ENCODE measurements around the gene ZNF385C. TPM values are rescaled to one million over a fixed set of nuclear protein-coding genes. Genes with fewer than 3 reads are reported as not detected.

The ZNF385C gene
- total RNA-seq, 1 experiment from 2014 or later = 2.8 TPM

GRCh38 chr17:42107597-42108576 lies 9.6 kb upstream of the ZNF385C start:
- H3K27me3 Mint-ChIP-seq (ENCODE audit: low read depth) = peaks cover 9% of the 10 kb centered on the region
- H3K23ac ChIP-seq (ENCODE audit: insufficient read length, low read depth, low read length) = no peak overlapping the region
- no peak overlapping the region for H3K14ac ChIP-seq (ENCODE audit: insufficient read depth, low read length)
- H3K4me3 Mint-ChIP-seq = peak overlapping the region; percentile 74 to 86
- H4K91ac ChIP-seq (ENCODE audit: insufficient read length, low read depth, low read length) = no peak overlapping the region
- TF ChIP-seq CTCF (conservative IDR thresholded peaks at IDR 0.05) = no peak
- no peak overlapping the region for H2BK20ac ChIP-seq (ENCODE audit: low read depth, low read length, poor library complexity, severe bottlenecking)
- H3K4me1 Mint-ChIP-seq = peaks cover 25 to 32% of the 10 kb centered on the region in 2 experiments
- H3K36me3 Mint-ChIP-seq (ENCODE audit: insufficient read depth in 1 of 3, low read depth in 3 of 3) = no peaks in the 10 kb centered on the region
- no peak overlapping the region for H3K4ac ChIP-seq (ENCODE audit: low read depth, low read length)
- DNase-seq = peak; percentile 99
- WGBS (ENCODE audit: extremely low coverage, insufficient read length, low lambda C conversion rate) = no CpG with 5 or more reads among the region's 51 CpGs
- no peak overlapping the region for H2BK12ac ChIP-seq (ENCODE audit: insufficient read length, low read depth, low read length)
- H4K5ac ChIP-seq (ENCODE audit: insufficient read length, low read depth, low read length) = no peak overlapping the region
- no peaks in the 10 kb centered on the region for H3K9me3 ChIP-seq (ENCODE audit: control insufficient read depth, low read depth, low read length)
- no peaks in the 10 kb centered on the region for H3K23me2 ChIP-seq (ENCODE audit: insufficient read length, low read depth, low read length, poor library complexity, severe bottlenecking)
- H3K4me1 ChIP-seq (ENCODE audit: insufficient read depth, low read length) = peaks cover 4% of the 10 kb centered on the region; the same call in 1 of the 2 replicates
- H3K56ac ChIP-seq (ENCODE audit: insufficient read length, low read depth, low read length) = no peak overlapping the region
- H3K9me3 Mint-ChIP-seq = no peaks in the 10 kb centered on the region
- peak overlapping the region; percentile 53 for H3K4me2 ChIP-seq (ENCODE audit: insufficient read depth, insufficient read length, low read length)
- H2AFZ ChIP-seq (ENCODE audit: low read length) = no peak overlapping the region
- no peaks in the 10 kb centered on the region for H3K27me3 ChIP-seq (ENCODE audit: insufficient read depth, low read length)
- no peak overlapping the region for H2BK5ac ChIP-seq (ENCODE audit: insufficient read length, low read length)
- H3K9ac ChIP-seq (ENCODE audit: extremely low read depth, insufficient read length, low read length) = no peak overlapping the region
- H3K18ac ChIP-seq (ENCODE audit: insufficient read length, low read depth, low read length) = peak overlapping the region; percentile 56
- H4K20me1 ChIP-seq (ENCODE audit: control insufficient read depth, insufficient read depth, insufficient read length) = no peaks in the 10 kb centered on the region
- H4K8ac ChIP-seq (replicated peaks; ENCODE audit: insufficient read length, low read depth, low read length) = no peak overlapping the region
- H3K27ac ChIP-seq (ENCODE audit: insufficient read length, low read depth, low read length) = no peak overlapping the region
- no peak overlapping the region for H2BK120ac ChIP-seq (ENCODE audit: low read depth, low read length, poor library complexity, severe bottlenecking)
- no peak overlapping the region for H3T11ph ChIP-seq (ENCODE audit: low read length)
- no peak overlapping the region for H2BK15ac ChIP-seq (ENCODE audit: low read depth, low read length)
- no peaks in the 10 kb centered on the region for H3K79me1 ChIP-seq (ENCODE audit: insufficient read depth, low read depth, low read length, poor library complexity, severe bottlenecking)
- no peak overlapping the region for H2AK5ac ChIP-seq (ENCODE audit: insufficient read length, low read length)
- H3K79me2 ChIP-seq (ENCODE audit: insufficient read depth, low read length) = no peaks in the 10 kb centered on the region
- peak overlapping the region; percentile 29 to 97 (median 40); a peak in 5 of 7 replicates for H3K27ac Mint-ChIP-seq

Measured in H9 (cell line).